ENCODE data around the gene DOC2B. TPM values are rescaled to one million over a fixed set of nuclear protein-coding genes. Genes with fewer than 3 reads are reported as not detected.

DOC2B gene
- total and polyA plus RNA-seq, 8 donors = 4.3 to 25.1 (median 11.1) TPM

DNA sequence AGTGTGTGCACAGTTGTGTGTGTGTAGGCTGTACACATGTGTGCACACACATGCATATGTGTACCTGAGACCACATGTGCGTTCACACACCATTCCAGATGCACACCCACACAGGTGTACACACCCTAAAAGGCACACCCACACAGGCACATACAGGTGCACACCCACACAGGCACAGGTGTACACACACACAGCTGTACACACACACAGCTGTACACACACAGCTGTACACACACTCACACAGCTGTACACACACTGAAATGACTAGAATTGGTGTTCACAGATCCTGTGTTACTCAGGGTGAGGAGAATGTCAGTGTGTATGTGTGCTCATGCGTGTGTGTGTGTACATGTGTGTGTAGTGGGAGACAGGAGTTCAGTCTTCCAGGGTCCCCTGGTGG lies 15.9 kb upstream of the DOC2B start:
- Histone ChIP-seq H3K9me3 (no peaks in the 10 kb centered on the region), H3K27ac (no peak overlapping the region), H3K4me3 (no peak overlapping the region), H3K4me1 (peaks cover 4 to 35% (median 8%) of the 10 kb centered on the region in 3 donors), H3K27me3 (no peaks in the 10 kb centered on the region), H3K36me3 (no peaks in the 10 kb centered on the region)
- WGBS, 2 donors = 88 to 91% methylated on average over 2 of the region's 2 CpGs
- peak in 1 of 6 donors; percentile 9 for DNase-seq
- TF ChIP-seq, protein P1, sequence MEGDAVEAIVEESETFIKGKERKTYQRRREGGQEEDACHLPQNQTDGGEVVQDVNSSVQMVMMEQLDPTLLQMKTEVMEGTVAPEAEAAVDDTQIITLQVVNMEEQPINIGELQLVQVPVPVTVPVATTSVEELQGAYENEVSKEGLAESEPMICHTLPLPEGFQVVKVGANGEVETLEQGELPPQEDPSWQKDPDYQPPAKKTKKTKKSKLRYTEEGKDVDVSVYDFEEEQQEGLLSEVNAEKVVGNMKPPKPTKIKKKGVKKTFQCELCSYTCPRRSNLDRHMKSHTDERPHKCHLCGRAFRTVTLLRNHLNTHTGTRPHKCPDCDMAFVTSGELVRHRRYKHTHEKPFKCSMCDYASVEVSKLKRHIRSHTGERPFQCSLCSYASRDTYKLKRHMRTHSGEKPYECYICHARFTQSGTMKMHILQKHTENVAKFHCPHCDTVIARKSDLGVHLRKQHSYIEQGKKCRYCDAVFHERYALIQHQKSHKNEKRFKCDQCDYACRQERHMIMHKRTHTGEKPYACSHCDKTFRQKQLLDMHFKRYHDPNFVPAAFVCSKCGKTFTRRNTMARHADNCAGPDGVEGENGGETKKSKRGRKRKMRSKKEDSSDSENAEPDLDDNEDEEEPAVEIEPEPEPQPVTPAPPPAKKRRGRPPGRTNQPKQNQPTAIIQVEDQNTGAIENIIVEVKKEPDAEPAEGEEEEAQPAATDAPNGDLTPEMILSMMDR (IDR thresholded peaks at IDR 0.05) = no peak
- intact Hi-C loops (cut with DNase I) = no loop called here
- ATAC-seq = no peak
- no peak for FAIRE-seq

DNA sequence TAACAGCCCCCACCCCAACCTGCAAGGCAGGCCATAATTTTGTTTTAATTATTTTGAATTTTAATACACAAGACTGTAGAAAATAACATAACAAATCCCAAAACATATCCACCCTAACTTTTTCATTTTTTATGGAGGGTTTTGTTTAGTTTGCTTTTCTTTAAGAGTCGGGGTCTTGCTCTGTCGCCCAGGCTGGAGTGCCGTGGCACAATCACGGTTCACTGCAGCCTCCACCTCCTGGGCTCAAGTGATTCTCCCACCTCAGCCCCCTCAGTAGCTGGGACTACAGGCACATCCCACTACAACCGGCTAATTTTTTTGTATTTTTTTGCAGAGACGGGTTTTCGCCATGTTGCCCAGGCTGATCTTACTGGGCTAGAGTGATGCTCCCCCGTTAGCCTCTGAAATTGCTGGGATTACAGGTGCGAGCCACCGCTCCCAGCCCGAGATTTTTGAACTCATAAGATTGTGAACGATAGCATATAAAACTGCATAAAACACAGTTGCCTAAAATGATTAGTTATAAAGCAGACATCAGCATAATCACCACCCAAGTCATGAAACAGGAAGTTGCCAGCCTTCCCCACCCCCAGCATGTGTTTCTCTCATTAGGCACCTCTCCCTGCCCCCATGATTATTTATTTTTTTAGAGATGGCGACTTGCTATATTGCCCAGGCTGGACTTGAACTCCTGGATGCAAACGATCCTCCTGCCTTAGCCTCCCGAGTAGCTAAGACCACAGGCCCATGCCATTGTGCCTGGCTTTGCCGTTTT lies 13.6 kb upstream of the DOC2B start:
- Histone ChIP-seq H3K4me1 (peaks cover 4 to 26% (median 8%) of the 10 kb centered on the region in 3 donors), H3K9me3 (no peaks in the 10 kb centered on the region), H3K27ac (peak overlapping the region in 2 of 4 donors; percentile 75 to 85), H3K27me3 (no peaks in the 10 kb centered on the region), H3K36me3 (no peaks in the 10 kb centered on the region), H3K4me3 (no peak overlapping the region)
- ATAC-seq (no peak), FAIRE-seq (no peak), DNase-seq (peak in 2 of 6 donors; percentile 12 to 31)
- TF ChIP-seq, protein P1 (IDR thresholded peaks at IDR 0.05) = no peak
- WGBS, 2 donors = 87 to 89% methylated on average over 16 of the region's 16 CpGs
- intact Hi-C loops (cut with DNase I) = no loop called here

DNA sequence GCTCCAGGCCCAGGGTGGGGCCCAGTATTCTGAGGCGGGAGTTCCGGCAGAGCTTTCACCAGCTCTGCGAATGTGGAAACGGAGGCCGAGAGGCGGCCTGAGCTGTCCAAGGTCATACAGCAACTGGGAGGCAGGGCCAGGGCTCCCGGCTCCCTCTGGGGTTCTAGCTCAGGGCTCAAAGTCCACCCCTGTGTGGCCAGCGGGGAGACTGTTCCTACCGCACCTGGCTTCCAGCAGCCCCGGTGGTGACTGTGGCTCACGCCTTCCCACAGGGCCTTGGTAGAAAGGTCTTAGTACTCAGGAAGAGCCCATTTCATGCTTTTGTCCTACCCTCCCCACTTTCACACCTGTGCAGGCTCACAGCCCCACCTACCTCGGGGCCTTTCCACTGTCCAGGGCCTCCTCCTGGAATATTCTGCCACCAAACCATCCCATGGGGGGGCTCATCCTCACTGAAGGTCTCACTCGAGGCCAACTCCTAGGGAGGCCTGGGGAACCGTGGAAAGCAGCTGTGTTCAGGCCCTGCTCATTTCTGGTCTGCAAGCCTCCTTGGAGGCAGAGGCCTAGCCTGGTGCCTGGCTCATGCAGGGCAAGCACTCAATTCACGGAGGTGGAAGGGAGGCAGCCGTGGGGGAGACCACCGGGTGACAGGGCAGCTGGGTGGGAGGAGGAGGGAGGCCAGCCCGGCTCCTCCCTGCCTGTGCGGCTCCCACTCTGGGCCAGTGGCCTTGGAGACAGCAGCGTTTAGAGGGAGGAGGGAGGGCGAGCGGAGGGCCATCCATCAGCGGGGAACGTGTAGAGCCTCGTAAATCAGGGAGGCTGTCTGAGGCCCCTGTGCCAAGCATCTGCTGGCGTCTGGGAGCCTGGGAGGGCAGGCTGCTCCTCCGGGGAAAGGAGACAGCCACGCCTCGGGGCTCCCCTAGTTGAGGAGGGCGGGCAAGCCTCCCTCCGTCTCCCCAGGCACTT lies 12.7 kb upstream of the DOC2B start:
- H3K4me3 ChIP-seq = no peak overlapping the region
- no peaks in the 10 kb centered on the region for H3K27me3 ChIP-seq
- WGBS, 2 donors = 32 to 38% methylated on average over 29 to 31 of the region's 31 CpGs
- peaks cover 4 to 17% (median 8%) of the 10 kb centered on the region in 3 donors for H3K4me1 ChIP-seq
- TF ChIP-seq, protein P1 (IDR thresholded peaks at IDR 0.05) = no peak
- H3K27ac ChIP-seq = peak overlapping the region in 3 of 4 donors; percentile 56 to 85 (median 75)
- intact Hi-C loops (cut with DNase I) = no loop called here
- peak; percentile 78 to 92 (median 85) for DNase-seq
- no peaks in the 10 kb centered on the region for H3K36me3 ChIP-seq
- ATAC-seq = peak; percentile 92 to 97 (median 94)
- FAIRE-seq = no peak
- no peaks in the 10 kb centered on the region for H3K9me3 ChIP-seq

DNA sequence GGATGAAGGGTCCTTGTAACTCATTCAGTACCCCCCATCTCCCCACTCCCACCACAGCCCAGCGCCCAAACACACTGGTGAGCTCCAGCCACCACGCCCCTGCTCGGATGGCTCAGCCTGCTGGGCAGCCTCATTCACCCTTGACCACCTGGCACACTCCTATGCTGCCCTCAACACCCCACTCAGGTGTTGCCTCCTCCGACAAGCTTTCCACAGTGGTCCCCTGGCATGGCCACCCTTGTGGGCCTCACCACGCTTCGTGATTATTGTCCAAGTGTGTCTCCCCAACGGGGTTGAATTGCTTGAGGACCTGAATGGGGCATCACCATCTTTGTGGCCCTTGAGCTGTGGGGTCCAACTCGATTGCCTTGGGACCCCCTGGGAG lies 12.0 kb upstream of the DOC2B start:
- TF ChIP-seq, protein P1 (IDR thresholded peaks at IDR 0.05) = no peak
- intact Hi-C loops (cut with DNase I) = no loop called here
- H3K4me3 ChIP-seq = no peak overlapping the region
- peak overlapping the region in 3 of 4 donors; percentile 56 to 85 (median 75) for H3K27ac ChIP-seq
- peak in 1 of 6 donors; percentile 32 for DNase-seq
- FAIRE-seq = no peak
- WGBS, 2 donors = 85 to 93% methylated on average over 8 of the region's 8 CpGs
- ATAC-seq = no peak
- H3K27me3 ChIP-seq = no peaks in the 10 kb centered on the region
- no peaks in the 10 kb centered on the region for H3K9me3 ChIP-seq
- no peaks in the 10 kb centered on the region for H3K36me3 ChIP-seq
- H3K4me1 ChIP-seq = peaks cover 4 to 13% (median 8%) of the 10 kb centered on the region in 3 donors
